Neural cell (in vitro differentiated cells): Measurements from ENCODE around the gene ATP5F1D.

ENCODE experiments used
- EP300 ChIP-seq: fragments of 450-650 bp; conservative IDR thresholded peaks from 2 replicates; pipeline ENCODE4 v1.6.1; 2014; ENCODE audit warnings: antibody characterized with exemption, mild to moderate bottlenecking, moderate library complexity; ENCODE audit not compliant: poor library complexity, severe bottlenecking
- EZH2 ChIP-seq: fragments of 200-600, 300-800 bp; shearing (Covaris generic), sonication (generic); IDR thresholded peaks from 2 replicates; pipeline ENCODE4 v1.6.1; 2014; ENCODE audit warnings: antibody characterized with exemption, low read length, borderline replicate concordance, mild to moderate bottlenecking; ENCODE audit not compliant: insufficient read depth, poor library complexity, severe bottlenecking
- MXI1 ChIP-seq: fragments of 450-650 bp; conservative IDR thresholded peaks from 2 replicates; pipeline ENCODE4 v1.6.1; 2014; ENCODE audit warnings: antibody characterized with exemption, mild to moderate bottlenecking; ENCODE audit not compliant: poor library complexity, severe bottlenecking
- POLR2AphosphoS5 ChIP-seq: IDR thresholded peaks from 2 replicates; pipeline ENCODE4 v1.6.1; 2012
- RAD21 ChIP-seq: fragments of 450-650 bp; conservative IDR thresholded peaks from 2 replicates; pipeline ENCODE4 v1.6.1; 2014; ENCODE audit warnings: antibody characterized with exemption, mild to moderate bottlenecking, moderate library complexity
- SMC3 ChIP-seq: fragments of 450-650 bp; conservative IDR thresholded peaks from 2 replicates; pipeline ENCODE4 v1.6.1; 2014; ENCODE audit warnings: antibody characterized with exemption, mild to moderate bottlenecking, moderate library complexity; ENCODE audit not compliant: poor library complexity
- TAF1 ChIP-seq: IDR thresholded peaks from 2 replicates; pipeline ENCODE4 v1.6.1; 2012; ENCODE audit warnings: low read depth
- TF ChIP-seq, protein P1 (sequence below): fragments of 450-650 bp; IDR thresholded peaks from 2 replicates; pipeline ENCODE4 v1.5.1; 2014; ENCODE audit warnings: antibody characterized with exemption, mild to moderate bottlenecking, moderate library complexity; ENCODE audit not compliant: poor library complexity, severe bottlenecking
- TF ChIP-seq, protein P2 (sequence below): IDR thresholded peaks from 2 replicates; pipeline ENCODE4 v1.6.1; 2012; ENCODE audit warnings: borderline replicate concordance

DNA sequence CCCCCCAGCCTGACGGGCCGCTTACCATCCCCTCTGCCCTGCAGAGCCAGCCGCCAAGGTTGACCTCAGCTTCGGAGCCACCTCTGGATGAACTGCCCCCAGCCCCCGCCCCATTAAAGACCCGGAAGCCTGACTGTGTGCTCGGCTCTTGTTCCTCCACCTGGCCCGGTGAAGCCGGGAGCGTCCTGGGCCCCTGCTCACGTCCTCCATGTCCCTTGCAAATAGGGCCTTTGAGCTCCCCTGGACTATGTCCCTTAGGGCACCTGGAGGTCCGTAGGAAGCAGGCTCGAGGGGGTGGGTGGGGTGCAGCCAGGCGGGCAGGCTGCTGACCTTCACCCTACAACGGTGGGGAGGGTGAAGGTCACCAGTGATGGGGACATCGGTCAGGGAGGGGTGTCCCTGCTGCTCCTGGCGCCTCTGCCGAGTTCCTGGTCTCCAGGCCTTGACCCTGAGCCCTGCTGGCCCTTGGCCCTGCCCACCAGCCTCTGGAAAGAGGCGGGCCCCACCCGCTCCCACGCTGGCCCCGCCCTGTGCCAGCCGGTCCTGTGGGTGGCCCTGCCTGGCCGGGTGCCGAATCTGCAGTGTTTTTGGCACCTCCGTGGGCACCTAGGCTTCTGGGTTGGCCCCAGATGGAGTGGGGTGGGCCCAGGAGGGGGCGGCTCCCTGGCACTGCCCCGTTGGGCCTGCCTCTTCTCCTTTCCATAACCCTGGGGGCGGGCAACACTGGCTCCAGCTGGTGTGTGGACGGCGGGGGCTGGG, 3.3 kb downstream of the ATP5F1D start:
- TF ChIP-seq, protein P1, sequence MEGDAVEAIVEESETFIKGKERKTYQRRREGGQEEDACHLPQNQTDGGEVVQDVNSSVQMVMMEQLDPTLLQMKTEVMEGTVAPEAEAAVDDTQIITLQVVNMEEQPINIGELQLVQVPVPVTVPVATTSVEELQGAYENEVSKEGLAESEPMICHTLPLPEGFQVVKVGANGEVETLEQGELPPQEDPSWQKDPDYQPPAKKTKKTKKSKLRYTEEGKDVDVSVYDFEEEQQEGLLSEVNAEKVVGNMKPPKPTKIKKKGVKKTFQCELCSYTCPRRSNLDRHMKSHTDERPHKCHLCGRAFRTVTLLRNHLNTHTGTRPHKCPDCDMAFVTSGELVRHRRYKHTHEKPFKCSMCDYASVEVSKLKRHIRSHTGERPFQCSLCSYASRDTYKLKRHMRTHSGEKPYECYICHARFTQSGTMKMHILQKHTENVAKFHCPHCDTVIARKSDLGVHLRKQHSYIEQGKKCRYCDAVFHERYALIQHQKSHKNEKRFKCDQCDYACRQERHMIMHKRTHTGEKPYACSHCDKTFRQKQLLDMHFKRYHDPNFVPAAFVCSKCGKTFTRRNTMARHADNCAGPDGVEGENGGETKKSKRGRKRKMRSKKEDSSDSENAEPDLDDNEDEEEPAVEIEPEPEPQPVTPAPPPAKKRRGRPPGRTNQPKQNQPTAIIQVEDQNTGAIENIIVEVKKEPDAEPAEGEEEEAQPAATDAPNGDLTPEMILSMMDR: no peak
- TF ChIP-seq POLR2AphosphoS5 (no peak), EP300 (no peak), SMC3 (no peak), RAD21 (no peak), EZH2 (no peak), MXI1 (no peak), TAF1 (no peak)
- TF ChIP-seq, protein P2, sequence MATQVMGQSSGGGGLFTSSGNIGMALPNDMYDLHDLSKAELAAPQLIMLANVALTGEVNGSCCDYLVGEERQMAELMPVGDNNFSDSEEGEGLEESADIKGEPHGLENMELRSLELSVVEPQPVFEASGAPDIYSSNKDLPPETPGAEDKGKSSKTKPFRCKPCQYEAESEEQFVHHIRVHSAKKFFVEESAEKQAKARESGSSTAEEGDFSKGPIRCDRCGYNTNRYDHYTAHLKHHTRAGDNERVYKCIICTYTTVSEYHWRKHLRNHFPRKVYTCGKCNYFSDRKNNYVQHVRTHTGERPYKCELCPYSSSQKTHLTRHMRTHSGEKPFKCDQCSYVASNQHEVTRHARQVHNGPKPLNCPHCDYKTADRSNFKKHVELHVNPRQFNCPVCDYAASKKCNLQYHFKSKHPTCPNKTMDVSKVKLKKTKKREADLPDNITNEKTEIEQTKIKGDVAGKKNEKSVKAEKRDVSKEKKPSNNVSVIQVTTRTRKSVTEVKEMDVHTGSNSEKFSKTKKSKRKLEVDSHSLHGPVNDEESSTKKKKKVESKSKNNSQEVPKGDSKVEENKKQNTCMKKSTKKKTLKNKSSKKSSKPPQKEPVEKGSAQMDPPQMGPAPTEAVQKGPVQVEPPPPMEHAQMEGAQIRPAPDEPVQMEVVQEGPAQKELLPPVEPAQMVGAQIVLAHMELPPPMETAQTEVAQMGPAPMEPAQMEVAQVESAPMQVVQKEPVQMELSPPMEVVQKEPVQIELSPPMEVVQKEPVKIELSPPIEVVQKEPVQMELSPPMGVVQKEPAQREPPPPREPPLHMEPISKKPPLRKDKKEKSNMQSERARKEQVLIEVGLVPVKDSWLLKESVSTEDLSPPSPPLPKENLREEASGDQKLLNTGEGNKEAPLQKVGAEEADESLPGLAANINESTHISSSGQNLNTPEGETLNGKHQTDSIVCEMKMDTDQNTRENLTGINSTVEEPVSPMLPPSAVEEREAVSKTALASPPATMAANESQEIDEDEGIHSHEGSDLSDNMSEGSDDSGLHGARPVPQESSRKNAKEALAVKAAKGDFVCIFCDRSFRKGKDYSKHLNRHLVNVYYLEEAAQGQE: no peak
